Endodermal cell (in vitro differentiated cells): ENCODE measurements around the gene NUP50. TPM values are rescaled to one million over a fixed set of nuclear protein-coding genes. Genes with fewer than 3 reads are reported as not detected.

Experiments
- DNase-seq: peaks from one replicate; pipeline ENCODE4 v3.0.0-alpha.2; 2017
- H3K27ac ChIP-seq: 2 replicates; pipeline ENCODE4 v1.5.1; 2013; ENCODE audit warnings: mild to moderate bottlenecking, low read depth, low read length, moderate library complexity
- H3K27me3 ChIP-seq: 2 replicates; pipeline ENCODE4 v1.6.1; 2013; ENCODE audit warnings: mild to moderate bottlenecking, low read length, moderate library complexity; ENCODE audit not compliant: insufficient read depth, control insufficient read depth, poor library complexity, severe bottlenecking
- H3K36me3 ChIP-seq: 2 replicates; pipeline ENCODE4 v1.7.0; 2013; ENCODE audit warnings: mild to moderate bottlenecking, low read length, moderate library complexity; ENCODE audit not compliant: control insufficient read depth, insufficient read depth
- H3K4me1 ChIP-seq: one replicate; pipeline ENCODE4 v1.7.0; 2013; ENCODE audit warnings: low read length; ENCODE audit not compliant: control insufficient read depth, insufficient read depth
- H3K4me3 ChIP-seq: 2 replicates; pipeline ENCODE4 v1.5.1; 2013; ENCODE audit warnings: mild to moderate bottlenecking, low read length, moderate library complexity
- H3K9ac ChIP-seq: 2 replicates; pipeline ENCODE4 v1.6.1; 2013; ENCODE audit warnings: mild to moderate bottlenecking, low read length, moderate library complexity; ENCODE audit not compliant: poor library complexity, severe bottlenecking; ENCODE audit errors: extremely low read depth
- H3K9me3 ChIP-seq: 2 replicates; pipeline ENCODE4 v1.6.1; 2013; ENCODE audit warnings: mild to moderate bottlenecking, low read length, moderate library complexity; ENCODE audit not compliant: control insufficient read depth
- H3K27ac Mint-ChIP-seq: 2 replicates; pipeline ENCODE4 v1.8.0; 2020; ENCODE audit warnings: mixed read lengths
- H3K27me3 Mint-ChIP-seq: 2 replicates; pipeline ENCODE4 v1.8.0; 2021; ENCODE audit warnings: mild to moderate bottlenecking, mixed read lengths; ENCODE audit not compliant: insufficient read depth
- H3K36me3 Mint-ChIP-seq: 2 replicates; pipeline ENCODE4 v1.8.0; 2020; ENCODE audit warnings: low read depth, mixed read lengths
- H3K4me1 Mint-ChIP-seq: 2 replicates; pipeline ENCODE4 v1.8.0; 2020; ENCODE audit warnings: mixed read lengths
- H3K4me3 Mint-ChIP-seq: 2 replicates; pipeline ENCODE4 v1.8.0; 2020; ENCODE audit warnings: mild to moderate bottlenecking, moderate library complexity, mixed read lengths
- H3K9me3 Mint-ChIP-seq: 2 replicates; pipeline ENCODE4 v1.8.0; 2020; ENCODE audit warnings: mild to moderate bottlenecking, mixed read lengths
- WGBS, 2 experiments: methylation state at CpG; one replicate each; pipeline versions ENCODE4 v1.1.5 to v1.1.7; 2013; ENCODE audit warnings: missing lambda C conversion rate in 2 of 2, mixed read lengths in 1 of 2; ENCODE audit not compliant: insufficient coverage in 1 of 2, insufficient read length in 1 of 2; 5-methylcytosine and 5-hydroxymethylcytosine counted together
- total RNA-seq, 2 donors: library from RNA; stranded (reverse); fragmentation: NEBNext Ultra II Directional in 1 of 2; extraction: Animal tissue kit (Norgen Biotek cat#: 25700) in 1 of 2; gene quantifications; 2 replicates in 1 of 2; 3 replicates in 1 of 2; pipeline ENCODE4 v1.2.1, GENCODE V29; 2021
- TF ChIP-seq, protein P1 (sequence below): fragments of 200-600 bp; sonication (generic); conservative IDR thresholded peaks from 2 replicates; pipeline ENCODE4 v1.5.0; 2021; ENCODE audit warnings: antibody characterized with exemption, mild to moderate bottlenecking

The NUP50 gene
- total RNA-seq, 2 donors from 2014 or later = 101 to 115 TPM

DNA sequence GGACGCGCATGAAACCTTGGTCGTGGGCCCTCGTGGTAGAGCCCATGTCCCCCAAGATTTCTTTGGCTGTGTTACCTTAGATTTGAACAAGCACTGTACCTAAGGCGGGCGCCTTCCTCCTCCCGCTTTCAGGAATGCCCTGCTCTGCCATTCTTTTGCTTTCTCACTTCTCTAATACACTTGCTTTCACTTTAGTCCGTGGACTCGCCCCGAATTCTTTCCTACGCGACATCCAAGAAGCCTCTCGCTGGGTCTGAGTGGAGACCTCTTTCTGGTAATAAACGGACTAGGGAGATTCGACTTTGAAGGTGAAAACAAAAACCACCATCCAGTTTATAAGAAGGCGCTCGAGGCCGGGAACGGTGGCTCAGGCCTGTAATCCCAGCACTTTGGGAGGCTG lies 1.2 kb upstream of the NUP50 start:
- peak; percentile 67 for DNase-seq

GRCh38 chr22:45163099-45163450 lies 650 bp upstream of the NUP50 start:
- no peaks in the 10 kb centered on the region for H3K9me3 ChIP-seq
- no peaks in the 10 kb centered on the region for H3K27me3 Mint-ChIP-seq
- H3K4me1 Mint-ChIP-seq = peaks cover 50% of the 10 kb centered on the region
- peak overlapping the region; percentile 88 for H3K27ac Mint-ChIP-seq
- H3K9ac ChIP-seq = peak overlapping the region; percentile 90
- H3K9me3 Mint-ChIP-seq = no peaks in the 10 kb centered on the region
- H3K27me3 ChIP-seq = no peaks in the 10 kb centered on the region
- peak overlapping the region; percentile 88 for H3K4me3 Mint-ChIP-seq
- H3K4me1 ChIP-seq = peaks cover 14% of the 10 kb centered on the region
- DNase-seq = no peak
- WGBS, 2 experiments = 0 to 3% methylated on average over 7 to 13 of the region's 13 CpGs
- TF ChIP-seq, protein P1, sequence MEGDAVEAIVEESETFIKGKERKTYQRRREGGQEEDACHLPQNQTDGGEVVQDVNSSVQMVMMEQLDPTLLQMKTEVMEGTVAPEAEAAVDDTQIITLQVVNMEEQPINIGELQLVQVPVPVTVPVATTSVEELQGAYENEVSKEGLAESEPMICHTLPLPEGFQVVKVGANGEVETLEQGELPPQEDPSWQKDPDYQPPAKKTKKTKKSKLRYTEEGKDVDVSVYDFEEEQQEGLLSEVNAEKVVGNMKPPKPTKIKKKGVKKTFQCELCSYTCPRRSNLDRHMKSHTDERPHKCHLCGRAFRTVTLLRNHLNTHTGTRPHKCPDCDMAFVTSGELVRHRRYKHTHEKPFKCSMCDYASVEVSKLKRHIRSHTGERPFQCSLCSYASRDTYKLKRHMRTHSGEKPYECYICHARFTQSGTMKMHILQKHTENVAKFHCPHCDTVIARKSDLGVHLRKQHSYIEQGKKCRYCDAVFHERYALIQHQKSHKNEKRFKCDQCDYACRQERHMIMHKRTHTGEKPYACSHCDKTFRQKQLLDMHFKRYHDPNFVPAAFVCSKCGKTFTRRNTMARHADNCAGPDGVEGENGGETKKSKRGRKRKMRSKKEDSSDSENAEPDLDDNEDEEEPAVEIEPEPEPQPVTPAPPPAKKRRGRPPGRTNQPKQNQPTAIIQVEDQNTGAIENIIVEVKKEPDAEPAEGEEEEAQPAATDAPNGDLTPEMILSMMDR = no peak
- H3K36me3 ChIP-seq = peaks cover 36% of the 10 kb centered on the region
- H3K4me3 ChIP-seq = peak overlapping the region; percentile 97
- peak overlapping the region; percentile 58 for H3K27ac ChIP-seq
- peaks cover 14% of the 10 kb centered on the region for H3K36me3 Mint-ChIP-seq

More for the DNA sequence above, 1.2 kb upstream of the NUP50 start:
- Histone ChIP-seq H3K9me3 (no peaks in the 10 kb centered on the region), H3K27ac (no peak overlapping the region), H3K4me1 (peaks cover 14% of the 10 kb centered on the region), H3K4me3 (peak overlapping the region; percentile 97), H3K27me3 (no peaks in the 10 kb centered on the region), H3K9ac (peak overlapping the region; percentile 90), H3K36me3 (peaks cover 36% of the 10 kb centered on the region)
- H3K36me3 Mint-ChIP-seq = peaks cover 19% of the 10 kb centered on the region
- H3K4me3 Mint-ChIP-seq = peak overlapping the region; percentile 88
- H3K4me1 Mint-ChIP-seq = peaks cover 56% of the 10 kb centered on the region
- no peaks in the 10 kb centered on the region for H3K9me3 Mint-ChIP-seq
- TF ChIP-seq, protein P1 = no peak
- WGBS, 2 experiments = 58 to 78% methylated on average over 12 to 19 of the region's 19 CpGs
- no peaks in the 10 kb centered on the region for H3K27me3 Mint-ChIP-seq
- peak overlapping the region; percentile 88 for H3K27ac Mint-ChIP-seq

GRCh38 chr22:45164270-45165088 lies 754 bp downstream of the NUP50 start:
- Mint-ChIP-seq H3K4me3 (peak overlapping the region; percentile 88), H3K27me3 (no peaks in the 10 kb centered on the region), H3K9me3 (no peaks in the 10 kb centered on the region), H3K27ac (peak overlapping the region; percentile 63), H3K36me3 (peaks cover 24% of the 10 kb centered on the region), H3K4me1 (peaks cover 40% of the 10 kb centered on the region)
- peaks cover 10% of the 10 kb centered on the region for H3K4me1 ChIP-seq
- peaks cover 44% of the 10 kb centered on the region for H3K36me3 ChIP-seq
- peak overlapping the region; percentile 97 for H3K4me3 ChIP-seq
- H3K9ac ChIP-seq = peak overlapping the region; percentile 90
- peak; percentile 79 for DNase-seq
- TF ChIP-seq, protein P1 = no peak
- no peaks in the 10 kb centered on the region for H3K9me3 ChIP-seq
- no peaks in the 10 kb centered on the region for H3K27me3 ChIP-seq
- 0% methylated on average over 21 to 57 of the region's 59 CpGs for WGBS, 2 experiments
- H3K27ac ChIP-seq = peak overlapping the region; percentile 50
